Peyer's patch (tissue), 4 donors: ENCODE measurements around the gene ASAP3. TPM values are rescaled to one million over a fixed set of nuclear protein-coding genes. Genes with fewer than 3 reads are reported as not detected.

ENCODE experiments used
- DNase-seq, 3 donors: peaks; one replicate each; pipeline ENCODE4 v3.0.0-alpha.2; 2017 to 2019
- H3K27ac ChIP-seq, 4 donors: fragments of 200-600 bp; sonication (generic); one replicate each; pipeline ENCODE4 v1.5.1; 2016 to 2019
- H3K27me3 ChIP-seq, 2 donors: fragments of 200-600 bp; sonication (generic); one replicate each; pipeline ENCODE4 v1.5.1; 2019
- H3K36me3 ChIP-seq, 3 donors: fragments of 200-600 bp; sonication (generic); one replicate each; pipeline ENCODE4 v1.5.1; 2016 to 2019
- H3K4me1 ChIP-seq, 4 donors: fragments of 200-600 bp; sonication (generic); one replicate each; pipeline ENCODE4 v1.5.1; 2016 to 2019
- H3K4me3 ChIP-seq, 4 donors: fragments of 200-600 bp; sonication (generic); 1 replicate in 3 of 4; 2 replicates in 1 of 4; pipeline ENCODE4 v1.5.1; 2016 to 2019; ENCODE audit warnings: mild to moderate bottlenecking in 1 of 4
- H3K9me3 ChIP-seq, 4 donors: fragments of 200-600 bp; sonication (generic); one replicate each; pipeline ENCODE4 v1.5.1; 2016 to 2019; ENCODE audit warnings: mild to moderate bottlenecking in 1 of 4
- CTCF ChIP-seq, 6 experiments: fragments of 450-650 bp in 4 of 6; fragments of 200-600 bp in 2 of 6; sonication (generic) in 1 of 6; IDR thresholded peaks; one replicate each; pipeline ENCODE4 v1.5.1; 2017 to 2019; ENCODE audit warnings: antibody characterized with exemption in 6 of 6, mild to moderate bottlenecking in 3 of 6, moderate library complexity in 1 of 6
- POLR2A ChIP-seq, 2 donors: fragments of 450-650 bp; IDR thresholded peaks; one replicate each; pipeline ENCODE4 v1.5.1; 2017; ENCODE audit warnings: antibody characterized with exemption in 2 of 2, mild to moderate bottlenecking in 2 of 2, moderate library complexity in 2 of 2
- total RNA-seq, 4 donors: library from RNA; depleted of rRNA; stranded (reverse); fragments of >200 nt; gene quantifications; one replicate each; pipeline ENCODE4 v1.1.0, GENCODE V29; 2016

Gene ASAP3
- total RNA-seq, 4 donors from 2014 or later = 11.2 to 33.5 (median 25.8) TPM

- H3K9me3 ChIP-seq = no peaks in the 10 kb centered on the region
- no peak overlapping the region for H3K4me3 ChIP-seq
- H3K27ac ChIP-seq = no peak overlapping the region
- H3K4me1 ChIP-seq = no peaks in the 10 kb centered on the region
- H3K36me3 ChIP-seq = no peaks in the 10 kb centered on the region
- no peak for DNase-seq
- no peaks in the 10 kb centered on the region for H3K27me3 ChIP-seq
- TF ChIP-seq POLR2A (IDR thresholded peaks at IDR 0.05) = no peak
- TF ChIP-seq CTCF (IDR thresholded peaks at IDR 0.05) = no peak
Observed at GRCh38 chr1:23463286-23463685, 20.7 kb downstream of the ASAP3 start.

GRCh38 chr1:23462766-23463165 lies 21.2 kb downstream of the ASAP3 start:
- Histone ChIP-seq H3K27ac (no peak overlapping the region), H3K9me3 (no peaks in the 10 kb centered on the region), H3K4me1 (no peaks in the 10 kb centered on the region), H3K4me3 (no peak overlapping the region), H3K36me3 (no peaks in the 10 kb centered on the region), H3K27me3 (no peaks in the 10 kb centered on the region)
- TF ChIP-seq POLR2A (IDR thresholded peaks at IDR 0.05) (no peak), CTCF (IDR thresholded peaks at IDR 0.05) (no peak)
- DNase-seq = no peak

GRCh38 chr1:23461050-23461449 lies 22.9 kb downstream of the ASAP3 start:
- TF ChIP-seq POLR2A (IDR thresholded peaks at IDR 0.05) (no peak), CTCF (IDR thresholded peaks at IDR 0.05) (no peak)
- Histone ChIP-seq H3K4me3 (no peak overlapping the region), H3K4me1 (no peaks in the 10 kb centered on the region), H3K36me3 (no peaks in the 10 kb centered on the region), H3K27ac (no peak overlapping the region), H3K27me3 (no peaks in the 10 kb centered on the region), H3K9me3 (no peaks in the 10 kb centered on the region)
- DNase-seq = no peak

GRCh38 chr1:23460519-23460918 lies 23.5 kb downstream of the ASAP3 start:
- Histone ChIP-seq H3K27me3 (no peaks in the 10 kb centered on the region), H3K9me3 (no peaks in the 10 kb centered on the region), H3K27ac (no peak overlapping the region), H3K4me3 (no peak overlapping the region), H3K4me1 (no peaks in the 10 kb centered on the region), H3K36me3 (no peaks in the 10 kb centered on the region)
- DNase-seq = no peak
- TF ChIP-seq POLR2A (IDR thresholded peaks at IDR 0.05) = no peak
- no peak for TF ChIP-seq CTCF (IDR thresholded peaks at IDR 0.05)

GRCh38 chr1:23459338-23459757 lies 24.6 kb downstream of the ASAP3 start:
- no peak for DNase-seq
- H3K4me3 ChIP-seq = no peak overlapping the region
- no peaks in the 10 kb centered on the region for H3K27me3 ChIP-seq
- no peaks in the 10 kb centered on the region for H3K9me3 ChIP-seq
- H3K27ac ChIP-seq = no peak overlapping the region
- no peaks in the 10 kb centered on the region for H3K36me3 ChIP-seq
- TF ChIP-seq CTCF (IDR thresholded peaks at IDR 0.05) = no peak
- no peak for TF ChIP-seq POLR2A (IDR thresholded peaks at IDR 0.05)
- no peaks in the 10 kb centered on the region for H3K4me1 ChIP-seq

GRCh38 chr1:23456226-23456625 lies 27.8 kb downstream of the ASAP3 start:
- H3K4me3 ChIP-seq = no peak overlapping the region
- TF ChIP-seq CTCF (IDR thresholded peaks at IDR 0.05) (no peak), POLR2A (IDR thresholded peaks at IDR 0.05) (no peak)
- H3K27ac ChIP-seq = no peak overlapping the region
- no peak for DNase-seq
- H3K36me3 ChIP-seq = no peaks in the 10 kb centered on the region
- no peaks in the 10 kb centered on the region for H3K27me3 ChIP-seq
- peaks cover 0 to 13% (median 2%) of the 10 kb centered on the region in 4 donors for H3K4me1 ChIP-seq
- H3K9me3 ChIP-seq = no peaks in the 10 kb centered on the region
